ENCODE measurements around the gene PID1.

Gene PID1

DNA sequence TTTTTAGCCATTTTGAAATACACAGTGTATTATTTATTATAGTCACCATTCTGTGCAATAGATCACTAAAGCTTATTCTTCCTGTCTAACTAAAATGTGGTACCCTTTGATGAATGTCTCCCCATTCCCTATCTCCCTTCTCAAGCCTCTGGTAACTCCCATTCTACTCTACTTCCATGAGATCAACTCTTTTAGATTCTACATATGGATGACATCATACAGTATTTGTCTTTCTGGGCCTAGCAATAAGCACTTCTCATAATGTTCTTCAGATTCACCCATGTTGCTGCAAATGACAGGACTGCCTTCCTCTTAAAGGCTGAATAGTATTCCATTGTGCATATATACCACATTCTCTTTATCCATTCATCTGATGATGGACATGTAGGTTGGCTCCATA lies 210.9 kb downstream of the PID1 start:
- DNase-seq: no peak

DNA sequence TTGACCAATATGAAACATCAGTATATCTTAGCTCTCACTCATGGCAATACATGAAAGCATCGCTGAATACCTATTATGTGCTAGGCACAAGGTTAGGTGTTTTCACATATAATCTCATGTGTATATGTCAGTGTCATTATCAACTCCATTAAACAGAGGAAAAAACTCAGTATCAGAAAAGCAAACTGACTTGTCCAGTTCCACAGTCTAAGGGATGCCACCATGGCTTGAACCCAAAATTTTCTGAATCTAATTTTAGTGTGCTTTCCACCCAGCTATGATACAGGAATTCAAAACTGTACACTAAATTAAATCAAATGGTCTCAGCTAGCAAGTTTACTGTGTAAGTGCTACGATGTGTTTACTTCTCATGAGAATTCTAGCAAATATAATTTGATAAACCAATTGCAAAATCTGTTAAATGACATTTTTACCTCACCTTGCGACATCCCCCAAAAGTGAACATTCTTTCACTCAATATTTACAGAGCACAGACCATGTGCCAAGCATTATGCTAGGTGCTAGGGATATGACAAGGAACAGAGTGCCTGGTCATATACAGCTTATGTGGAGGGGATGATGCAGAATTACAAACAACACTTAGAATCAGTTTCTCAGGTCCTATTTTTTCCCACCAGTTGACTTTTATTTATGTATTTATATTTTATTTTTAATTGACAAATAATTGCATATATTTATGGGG lies 211.6 kb downstream of the PID1 start:
- no peak for DNase-seq

DNA sequence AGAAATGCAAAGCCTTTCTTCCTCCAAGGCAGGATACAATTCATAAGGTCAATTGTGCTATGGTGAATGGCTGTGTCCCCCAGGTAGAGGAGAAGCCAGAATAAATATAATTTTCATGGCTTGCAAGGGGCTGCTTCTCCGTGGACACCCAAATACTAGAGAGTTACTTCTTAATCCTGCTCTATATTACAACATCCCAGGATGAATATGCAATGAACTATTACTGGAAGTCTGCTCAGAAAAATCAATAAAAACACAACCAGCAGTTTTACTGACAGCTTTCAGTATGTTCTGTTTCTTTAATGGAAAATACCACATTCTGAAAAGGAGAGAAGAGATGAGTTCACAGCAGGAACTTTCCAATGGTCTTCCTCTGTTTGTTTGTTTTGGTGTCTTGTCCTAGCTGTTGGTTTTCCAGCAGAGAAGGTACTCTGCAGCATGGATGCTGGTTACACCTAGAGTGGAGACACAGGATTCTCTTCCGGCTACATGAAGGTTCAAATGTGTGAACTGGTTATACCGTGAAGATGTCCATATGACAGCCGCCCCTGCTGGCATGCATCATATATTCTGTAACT lies 213.0 kb downstream of the PID1 start:
- DNase-seq: no peak

DNA sequence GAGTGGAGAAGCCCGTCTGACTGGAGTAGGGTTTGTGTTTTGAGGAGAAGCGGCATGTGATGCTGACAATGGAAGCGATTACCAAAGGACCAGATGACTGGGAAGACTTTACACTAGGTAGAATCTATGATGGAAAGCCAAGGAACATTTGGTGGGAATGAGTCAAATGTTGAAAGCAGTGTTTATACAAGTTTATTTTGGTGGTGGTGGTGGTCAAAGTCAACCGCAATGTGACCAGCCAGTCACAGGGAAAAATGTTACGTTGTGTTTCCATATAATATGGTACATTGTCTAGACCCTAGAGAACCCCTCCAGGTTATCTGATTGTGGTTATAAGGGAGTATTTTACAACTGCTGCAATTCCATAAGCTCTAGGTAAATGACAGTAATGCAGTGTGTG lies 216.8 kb downstream of the PID1 start:
- DNase-seq: no peak

DNA sequence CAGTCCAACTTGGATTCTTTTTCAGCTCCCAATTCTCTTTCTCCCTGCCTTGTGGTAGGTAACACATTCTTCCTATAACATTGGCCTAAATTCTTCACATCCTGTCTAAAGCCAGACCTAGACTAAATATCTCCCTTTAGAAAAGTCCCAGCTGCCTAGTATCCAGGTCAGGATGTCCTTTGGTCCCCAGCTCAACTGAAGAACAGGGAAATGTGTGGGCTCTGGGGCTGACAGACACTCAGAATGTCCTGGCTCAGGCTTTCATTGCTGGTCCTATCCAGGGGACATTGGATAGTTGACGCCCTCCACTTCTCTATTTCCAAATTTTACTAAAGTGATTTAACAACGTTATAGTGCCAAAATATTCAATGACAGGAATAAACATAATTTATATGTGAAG lies 219.3 kb downstream of the PID1 start:
- DNase-seq: no peak

DNA sequence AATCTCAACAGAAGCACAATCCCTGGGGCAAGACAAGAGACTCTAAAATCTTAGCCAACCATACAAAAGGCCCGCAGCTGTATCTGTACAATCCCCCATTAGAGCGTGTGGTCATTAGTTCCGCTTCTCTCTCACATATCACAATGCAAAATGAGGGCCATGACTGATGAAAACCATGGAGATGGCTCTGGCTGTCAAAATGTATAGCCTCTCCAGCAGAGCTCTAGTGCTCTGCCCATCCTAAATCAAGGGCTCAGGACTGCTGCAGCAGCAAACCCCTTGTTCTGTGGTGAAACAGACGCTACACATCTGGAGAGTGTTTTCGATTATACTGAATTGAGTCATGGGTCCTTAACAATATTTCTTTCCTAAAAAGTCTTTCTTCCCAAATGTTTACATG lies 221.0 kb downstream of the PID1 start:
- peak; percentile 30 for DNase-seq

DNA sequence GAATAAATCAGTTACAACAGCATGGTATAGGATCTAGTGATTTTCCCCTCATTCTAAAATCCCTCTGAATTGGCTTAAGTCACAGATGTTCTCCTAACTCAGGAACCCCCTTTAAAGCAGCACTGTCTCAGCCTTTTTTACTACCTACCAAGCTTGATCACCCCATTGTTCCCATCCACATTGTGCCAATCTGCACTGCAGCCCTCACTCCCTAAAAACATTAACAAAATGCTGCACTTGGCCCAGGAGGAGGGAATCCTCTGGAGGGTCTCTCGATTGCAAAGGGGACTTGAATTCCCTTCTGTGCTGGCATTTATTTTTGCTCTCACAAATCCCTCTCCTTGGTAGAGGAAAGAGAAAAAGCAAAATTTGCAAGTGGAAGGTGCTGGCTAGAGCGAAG lies 223.0 kb downstream of the PID1 start:
- no peak for DNase-seq

DNA sequence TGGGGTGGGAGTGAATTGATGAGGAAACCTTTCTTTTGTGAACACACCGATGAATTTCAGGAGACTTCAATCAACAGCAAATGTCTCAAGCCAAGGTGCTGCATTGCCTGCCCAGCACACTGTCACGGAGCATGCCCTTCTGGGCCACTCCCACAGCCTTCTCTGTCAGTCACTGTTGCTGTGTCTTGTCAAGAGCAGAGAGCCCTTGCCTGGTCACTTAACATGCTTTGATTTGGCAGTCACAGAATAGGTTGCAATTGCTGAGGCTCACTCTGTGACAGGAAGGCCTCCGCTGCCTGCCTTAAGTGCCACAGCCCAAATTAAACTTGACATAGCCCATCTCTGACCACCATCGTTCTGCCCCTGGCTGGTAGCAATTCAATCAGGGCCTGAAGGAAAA lies 225.4 kb downstream of the PID1 start:
- no peak for DNase-seq

DNA sequence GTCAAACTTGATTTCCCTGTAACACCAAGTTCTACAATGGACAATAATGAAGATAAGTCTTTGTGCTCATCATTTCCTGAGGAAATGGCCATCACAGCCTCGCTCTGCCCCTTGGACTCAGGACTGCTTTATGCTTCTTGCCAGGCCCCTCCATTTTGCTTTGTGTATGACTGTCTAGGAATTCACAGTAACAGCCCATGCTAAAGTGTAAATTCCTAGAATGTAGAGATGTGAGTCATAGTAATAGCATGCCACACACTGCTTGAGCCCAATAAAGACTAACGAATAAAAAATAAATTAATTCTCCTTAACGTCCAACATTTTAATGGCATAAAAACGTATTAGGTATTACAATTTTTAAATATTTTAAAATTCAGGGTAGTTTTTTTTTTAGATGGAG lies 226.5 kb downstream of the PID1 start:
- DNase-seq: no peak

DNA sequence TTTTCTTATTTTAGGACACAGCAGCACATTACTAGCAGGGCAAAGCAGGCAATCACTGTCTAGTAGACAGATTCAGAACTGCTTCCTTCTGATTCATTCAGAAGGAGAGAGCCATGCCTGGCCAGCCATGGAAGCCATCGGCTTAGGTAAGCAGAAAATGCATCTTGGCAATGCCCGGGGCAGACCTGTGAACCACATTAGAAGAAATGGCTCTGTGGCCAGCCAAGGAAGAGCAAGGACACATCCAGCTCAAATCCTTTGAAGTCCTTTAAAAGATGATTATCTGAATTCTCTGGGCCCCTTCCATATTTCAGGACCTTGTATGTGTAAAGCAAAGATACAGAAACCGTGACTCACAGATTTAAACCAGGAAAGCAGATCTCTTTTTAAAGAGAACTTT lies 227.4 kb downstream of the PID1 start:
- no peak for DNase-seq

DNA sequence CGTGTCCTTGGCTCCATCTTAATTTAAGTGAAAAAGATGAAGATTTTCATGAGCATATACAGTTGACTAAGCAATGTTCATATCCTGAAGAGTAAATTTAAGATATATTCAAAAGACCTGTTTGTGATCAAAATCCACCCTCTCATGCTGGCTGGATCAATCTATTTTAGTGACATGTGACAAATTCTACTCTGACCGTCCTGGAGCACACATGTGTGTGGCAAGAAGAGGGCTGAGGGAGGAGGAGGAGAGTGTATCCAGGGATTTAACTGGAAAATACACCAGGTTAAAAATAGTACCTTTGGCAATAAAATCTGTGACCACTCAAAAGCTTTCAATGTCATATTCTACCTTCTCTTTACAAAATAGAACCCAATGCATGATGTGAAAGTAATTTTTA lies 228.7 kb downstream of the PID1 start:
- DNase-seq: no peak

DNA sequence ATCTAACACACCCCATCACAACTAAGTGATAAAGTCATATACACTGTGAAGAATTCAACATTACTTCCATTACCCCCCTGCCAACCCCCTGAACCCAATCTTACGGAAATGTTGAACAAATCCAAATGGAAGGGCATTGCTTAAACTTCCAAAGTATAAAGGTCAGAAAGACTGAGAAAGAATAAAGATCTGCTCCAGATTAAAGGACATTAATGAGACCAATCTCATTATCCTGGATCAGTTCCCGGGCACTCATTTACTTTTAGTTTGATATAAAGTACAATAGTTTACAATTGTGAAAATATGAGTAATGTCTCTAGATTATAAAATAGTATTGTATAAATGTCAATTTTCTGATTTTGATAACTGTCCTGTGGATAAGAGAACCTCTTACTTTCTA lies 229.4 kb downstream of the PID1 start:
- no peak for DNase-seq

DNA sequence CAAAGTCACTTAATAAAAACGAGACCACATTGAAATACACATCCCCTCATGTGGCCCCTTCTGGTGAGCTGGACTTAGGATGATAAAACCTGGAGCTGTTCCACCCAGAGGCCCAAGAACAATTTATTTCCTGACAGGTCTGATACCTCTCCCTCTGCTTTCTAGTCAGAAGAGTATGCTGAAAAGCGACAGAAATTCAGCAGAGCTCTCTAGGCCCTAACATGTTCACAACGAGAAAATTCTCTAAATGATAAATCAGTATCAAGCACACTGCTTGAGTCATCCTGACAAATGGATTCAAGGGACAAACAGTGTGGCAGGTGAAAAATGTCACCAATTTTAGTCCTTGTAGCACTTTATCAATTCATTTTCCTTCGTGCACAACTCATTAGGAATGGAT lies 233.5 kb downstream of the PID1 start:
- DNase-seq: no peak

DNA sequence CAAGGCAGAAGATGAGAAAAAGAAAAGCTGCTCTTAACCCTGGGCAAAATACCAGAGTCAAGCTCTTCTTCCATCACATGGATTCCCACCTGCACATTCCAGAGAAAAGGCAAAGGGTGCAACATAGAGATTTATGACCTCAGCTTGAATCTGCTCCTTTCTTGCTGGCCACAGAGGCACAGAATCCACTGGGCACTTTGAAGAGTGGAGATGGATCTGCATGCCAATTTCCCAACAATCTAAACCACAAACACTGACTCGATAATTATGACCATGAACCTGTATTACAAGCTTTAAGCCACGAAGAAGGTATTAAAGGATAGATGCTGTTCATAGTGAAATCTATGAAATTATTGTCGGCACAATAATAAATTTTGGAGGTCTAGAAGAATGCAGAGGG lies 237.3 kb downstream of the PID1 start:
- no peak for DNase-seq

DNA sequence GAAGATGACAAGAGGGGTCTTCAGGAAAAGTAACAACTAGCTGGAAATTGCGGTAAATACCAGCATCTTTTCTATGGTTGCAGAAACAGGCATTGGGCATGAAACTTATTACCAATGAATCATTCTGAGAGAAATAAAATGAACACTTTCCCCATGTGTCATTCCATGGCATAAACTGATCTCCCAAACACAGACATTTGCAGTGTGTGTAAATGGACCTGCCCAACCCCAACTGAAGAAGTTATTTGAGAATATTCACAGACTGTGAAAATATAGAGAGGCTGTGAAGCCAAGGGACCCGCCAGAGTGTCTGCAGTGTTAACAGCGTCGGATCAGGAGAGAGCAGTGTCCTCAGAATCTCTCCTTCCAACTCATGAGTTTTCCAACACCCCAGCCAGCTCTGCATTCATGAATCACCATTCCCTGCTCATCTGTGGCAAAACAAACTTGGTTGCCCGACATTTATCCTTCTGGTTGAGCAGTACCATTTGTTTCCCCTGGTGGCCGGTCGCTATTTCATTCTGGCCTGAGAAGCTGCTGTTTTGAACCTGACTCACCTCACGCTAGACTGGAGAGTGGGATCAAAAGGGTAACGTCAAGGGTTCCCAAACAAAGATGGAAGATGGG lies 238.4 kb downstream of the PID1 start:
- no peak for DNase-seq

DNA sequence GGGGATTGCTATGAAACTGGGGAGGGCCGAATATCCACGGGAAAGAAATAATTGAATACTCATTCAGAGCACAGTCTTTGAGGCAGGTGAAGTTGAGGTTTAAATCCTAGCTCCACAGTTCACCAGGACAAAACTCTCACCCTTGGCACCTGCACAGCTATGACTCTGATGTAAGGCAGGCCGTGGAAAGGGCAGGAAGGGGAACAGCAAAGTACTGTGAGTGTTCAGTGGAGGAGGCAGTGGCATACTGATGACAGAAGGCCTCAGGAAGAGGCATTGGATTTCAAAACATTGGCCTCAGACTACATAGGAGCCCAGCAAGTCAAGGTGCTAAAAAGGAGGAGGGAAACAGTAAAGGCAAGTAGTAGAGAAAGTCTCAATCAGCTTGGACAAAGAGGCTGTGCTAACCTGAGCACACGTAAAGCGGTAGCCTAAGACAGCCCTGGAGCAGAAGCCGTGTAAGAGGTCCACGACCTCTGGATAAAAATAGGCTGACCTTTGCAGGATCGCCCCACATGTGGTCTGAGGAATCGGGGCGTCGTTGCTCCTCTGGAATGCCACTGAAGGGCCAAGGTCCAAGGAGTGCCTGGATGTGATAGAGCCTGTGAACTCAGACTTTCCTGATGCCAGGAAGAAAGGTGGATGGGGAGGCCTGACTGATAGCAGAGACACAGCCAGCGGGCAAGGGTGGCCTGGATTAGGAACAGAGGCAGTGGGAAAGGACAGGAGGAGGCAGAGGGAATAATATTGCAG lies 243.6 kb downstream of the PID1 start:
- DNase-seq: no peak

DNA sequence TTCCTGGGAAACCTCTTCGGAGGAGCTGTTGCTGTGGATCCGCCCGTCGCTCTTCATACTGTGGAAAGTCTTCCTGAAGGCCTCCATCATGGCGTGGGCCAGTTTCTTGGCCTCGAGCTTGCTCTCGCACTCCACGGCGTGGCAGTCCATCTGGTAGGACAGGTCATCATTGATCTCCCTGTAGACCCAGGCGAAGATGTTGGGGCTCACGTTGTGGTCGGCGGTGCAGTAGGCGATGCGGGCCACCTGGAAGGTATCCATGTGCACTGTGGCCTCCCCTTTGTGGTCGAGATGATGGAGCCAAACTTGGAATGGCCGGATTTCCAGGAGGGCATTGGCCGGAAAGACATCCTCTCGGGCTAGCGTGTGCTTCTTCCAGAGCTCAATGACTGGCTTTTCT lies 245.4 kb downstream of the PID1 start:
- no peak for DNase-seq

DNA sequence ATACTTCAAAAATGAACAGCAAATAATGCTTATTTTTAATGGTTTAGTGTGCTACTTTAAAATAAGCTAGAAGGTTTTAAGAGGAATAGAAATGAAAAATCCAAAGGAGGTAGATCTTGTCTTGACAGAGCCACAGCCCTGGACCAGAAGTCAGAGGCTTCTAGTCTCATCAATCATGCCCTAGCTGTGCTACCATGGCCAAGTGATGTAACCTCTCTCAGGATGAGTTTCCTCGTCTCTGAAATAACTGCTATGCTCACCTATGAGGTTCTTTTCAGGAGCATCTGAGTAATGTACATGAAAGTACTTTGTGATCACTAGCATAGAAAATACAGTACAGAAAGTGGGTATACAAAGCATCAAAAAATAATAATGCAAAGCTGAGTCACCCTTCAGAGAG lies 248.4 kb downstream of the PID1 start:
- no peak for DNase-seq

DNA sequence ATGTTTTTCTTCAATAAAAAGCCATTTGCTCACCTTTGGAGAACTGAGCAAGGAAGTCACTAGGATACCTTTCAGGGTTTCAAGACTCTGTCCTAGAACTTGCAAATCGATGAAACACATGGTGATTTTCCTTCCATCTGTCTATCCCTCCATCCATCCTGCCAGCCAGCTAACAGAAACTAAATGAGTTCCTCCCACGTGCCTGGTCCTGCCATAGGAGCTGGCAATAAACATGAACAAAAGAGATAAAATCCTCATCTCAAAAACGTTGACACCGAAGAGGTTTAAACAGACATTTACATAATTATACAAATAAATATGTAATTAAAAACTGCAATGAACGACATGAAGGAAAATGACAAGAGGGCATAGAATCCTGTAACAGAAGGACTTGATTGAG lies 249.0 kb downstream of the PID1 start:
- DNase-seq: no peak

DNA sequence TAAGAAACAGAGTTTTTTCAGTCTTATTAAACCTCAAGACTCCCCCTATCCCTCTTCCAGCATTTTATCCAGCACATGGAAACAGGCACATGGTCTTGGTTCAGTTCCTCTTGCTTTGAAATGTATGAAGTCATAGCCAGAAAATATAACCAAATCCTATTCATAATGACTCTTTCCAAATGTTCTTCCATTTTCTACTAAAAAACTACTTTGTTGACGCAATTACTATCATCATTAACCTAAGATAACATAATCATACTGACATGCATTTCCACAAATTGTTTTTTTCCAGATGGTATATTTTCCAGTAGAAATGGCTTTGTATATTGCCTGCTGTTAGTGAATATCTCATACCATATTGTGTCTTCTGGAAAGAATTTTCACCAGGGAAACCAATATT lies 261.3 kb downstream of the PID1 start:
- DNase-seq: no peak

DNA sequence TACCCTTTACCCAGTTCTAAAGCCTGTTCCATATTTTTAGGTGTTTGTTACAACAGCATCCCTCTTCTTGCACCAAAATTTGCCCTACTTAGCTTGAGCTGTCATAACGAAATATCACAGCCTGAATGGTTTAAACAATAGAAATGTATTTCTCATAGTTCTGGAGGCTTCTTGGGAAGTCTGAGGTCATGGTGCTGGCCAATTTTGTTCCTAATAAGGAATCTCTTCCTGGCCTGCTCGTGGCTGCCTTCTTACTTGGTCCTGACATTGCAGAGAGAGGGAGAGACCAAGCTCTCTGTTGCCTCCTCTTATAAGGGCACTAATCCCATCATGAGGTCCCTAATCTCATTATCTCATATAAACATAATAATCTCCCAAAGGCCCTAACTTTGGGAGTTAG lies 267.8 kb downstream of the PID1 start:
- no peak for DNase-seq

DNA sequence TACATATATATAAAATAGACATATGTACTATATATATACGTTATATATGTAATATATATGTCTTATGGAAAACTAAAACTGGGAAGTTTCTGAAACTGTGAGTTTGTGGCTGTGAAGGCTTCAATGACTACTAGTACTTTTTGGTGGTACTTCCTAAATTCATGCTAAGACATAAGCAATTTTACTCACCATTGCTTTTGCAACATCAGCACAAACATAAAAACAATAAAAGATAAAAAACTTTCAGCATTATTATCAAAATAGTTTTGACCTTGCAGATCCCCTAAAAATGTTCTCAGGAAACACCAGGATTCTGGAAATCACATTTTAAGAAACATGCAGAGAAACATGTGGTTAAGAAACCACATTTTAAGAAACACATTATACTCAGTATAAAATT lies 269.9 kb downstream of the PID1 start:
- no peak for DNase-seq

DNA sequence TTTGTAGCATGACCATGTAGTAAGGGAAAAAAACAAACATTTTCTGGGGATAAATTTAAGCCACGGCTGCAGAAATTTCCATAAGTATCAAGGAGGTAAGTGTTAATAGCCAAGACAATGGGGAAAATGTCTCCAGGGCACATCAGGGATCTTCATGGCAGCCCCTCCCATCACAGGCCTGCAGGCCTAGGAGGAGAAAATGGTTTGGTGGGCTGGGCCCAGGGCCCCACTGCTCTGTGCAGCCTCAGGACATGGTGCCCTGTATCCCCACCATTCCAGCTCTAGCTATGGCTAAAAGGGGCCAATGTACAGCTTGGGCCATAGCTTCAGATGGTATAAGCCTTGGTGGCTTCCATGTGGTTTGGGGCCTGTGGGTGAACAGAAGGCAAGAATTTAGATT lies 271.8 kb downstream of the PID1 start:
- no peak for DNase-seq

DNA sequence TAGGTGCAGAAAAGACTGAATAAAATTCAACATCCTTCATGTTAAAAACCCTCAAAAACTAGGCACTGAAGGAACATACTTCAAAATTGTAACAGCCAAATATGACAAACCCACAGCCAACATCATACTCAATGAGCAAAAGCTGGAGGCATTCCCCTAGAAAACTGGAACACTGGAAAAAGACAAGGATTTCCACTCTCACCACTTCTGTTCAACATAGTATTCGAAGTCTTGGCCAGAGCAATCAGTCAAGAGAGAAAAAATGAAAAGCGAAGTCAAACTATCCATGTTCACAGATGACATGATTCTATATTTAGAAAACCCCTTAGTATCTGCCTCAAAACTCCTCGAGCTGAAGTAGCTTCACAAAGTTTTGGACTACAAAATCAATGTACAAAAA lies 282.3 kb downstream of the PID1 start:
- no peak for DNase-seq
